DMS114 treated with DMSO at 0.1 percent for 48 hours (cell line): ENCODE data around the gene UGGT2.
"Not testable (repeated sequence)": the region's sequence is repeated elsewhere in the genome, so short reads cannot be mapped to it uniquely, and the experiment has no call there.

ENCODE experiments used
- DNase-seq: peaks from one replicate; lab custom pipeline; 2025; ENCODE audit not compliant: unreplicated experiment; lab: John Stamatoyannopoulos, UW

The UGGT2 gene

GRCh38 chr13:95809429-95809828, 243.8 kb downstream of the UGGT2 start:
- no peak for DNase-seq

DNA sequence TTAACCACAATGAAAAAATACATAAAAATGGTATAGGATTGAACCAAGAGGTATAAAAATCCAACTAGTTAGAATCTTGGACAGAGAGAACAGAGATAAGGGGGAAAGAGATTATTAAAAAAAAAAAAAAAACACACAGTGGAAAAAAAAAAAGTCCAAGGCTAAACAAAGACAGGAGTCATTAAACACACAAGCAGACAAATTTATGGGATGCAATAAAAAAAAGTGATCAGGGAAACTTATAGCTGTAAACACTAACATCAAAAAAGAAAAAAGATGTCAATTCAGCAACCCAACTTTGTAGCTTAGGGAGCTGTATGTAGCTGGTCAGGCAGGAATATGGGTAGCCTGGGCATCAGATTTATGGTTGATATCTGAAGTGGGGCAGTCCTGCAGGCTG, 247.3 kb downstream of the UGGT2 start:
- no peak for DNase-seq

GRCh38 chr13:95801825-95802224, 251.4 kb downstream of the UGGT2 start:
- no peak for DNase-seq

DNA sequence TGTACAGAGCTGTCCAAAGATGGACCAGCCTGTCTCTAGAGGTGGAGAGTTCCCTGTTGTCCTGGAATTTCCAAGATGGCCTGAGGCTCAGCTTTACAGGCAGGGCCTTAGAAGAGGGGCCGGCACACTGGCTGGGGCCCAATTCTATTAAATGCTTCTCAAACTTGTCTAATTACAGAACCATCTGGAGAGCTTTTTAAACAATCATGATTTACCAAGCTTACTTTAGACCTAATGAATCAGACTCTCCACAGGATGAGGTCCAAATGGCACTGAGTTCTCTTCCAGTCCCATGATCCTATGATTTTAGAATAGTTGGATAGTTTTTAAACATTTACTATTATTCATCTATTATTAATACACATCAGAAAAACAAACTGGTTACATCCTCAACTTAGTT, 252.8 kb downstream of the UGGT2 start:
- DNase-seq = no peak

GRCh38 chr13:95797016-95797415, 256.2 kb downstream of the UGGT2 start:
- DNase-seq = no peak

DNA sequence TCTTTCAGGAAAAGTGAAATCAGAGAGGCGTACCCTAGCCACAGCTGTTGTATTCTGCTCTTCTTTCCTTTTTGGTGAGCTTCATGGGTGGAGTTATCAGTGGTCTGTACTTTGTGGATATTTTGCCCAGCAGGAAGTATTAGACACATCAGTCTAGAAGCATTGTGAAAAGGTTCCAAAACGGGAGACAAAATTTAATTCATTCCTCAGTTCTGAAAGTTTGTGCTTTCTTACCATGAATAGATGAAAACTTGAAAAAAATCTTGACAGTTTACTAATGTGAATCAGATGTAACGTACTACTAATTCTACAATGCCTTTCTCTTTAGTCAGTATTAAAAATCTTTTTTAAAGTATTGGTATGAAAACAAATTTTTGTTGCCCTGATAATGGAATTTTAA, 259.4 kb downstream of the UGGT2 start:
- DNase-seq = no peak

- no peak for DNase-seq
These were observed 260.1 kb downstream of the UGGT2 start for GRCh38 chr13:95793018-95793555.

GRCh38 chr13:95791084-95791722, 262.0 kb downstream of the UGGT2 start:
- no peak for DNase-seq

DNA sequence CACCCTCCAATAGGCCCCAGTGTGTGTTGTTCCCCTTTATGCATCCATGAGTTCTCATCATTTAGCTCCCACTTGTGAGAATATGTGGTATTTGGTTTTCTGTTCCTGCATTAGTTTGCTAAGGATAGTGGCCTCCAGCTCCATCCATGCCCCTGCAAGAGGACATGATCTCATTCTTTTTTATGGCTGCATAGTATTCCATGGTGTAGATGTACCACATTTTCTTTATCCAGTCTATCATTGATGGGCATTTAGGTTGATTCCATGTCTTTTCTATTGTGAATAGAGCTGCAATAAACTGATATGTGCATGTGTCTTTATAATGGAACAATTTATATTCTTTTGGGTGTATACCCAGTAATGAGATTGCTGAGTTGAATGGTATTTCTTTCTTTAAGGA, 263.9 kb downstream of the UGGT2 start:
- DNase-seq = not testable (repeated sequence)

GRCh38 chr13:95788100-95788463, 265.1 kb downstream of the UGGT2 start:
- DNase-seq = no peak

GRCh38 chr13:95787356-95788099, 265.7 kb downstream of the UGGT2 start:
- DNase-seq = no peak

GRCh38 chr13:95784900-95785290, 268.3 kb downstream of the UGGT2 start:
- no peak for DNase-seq

DNA sequence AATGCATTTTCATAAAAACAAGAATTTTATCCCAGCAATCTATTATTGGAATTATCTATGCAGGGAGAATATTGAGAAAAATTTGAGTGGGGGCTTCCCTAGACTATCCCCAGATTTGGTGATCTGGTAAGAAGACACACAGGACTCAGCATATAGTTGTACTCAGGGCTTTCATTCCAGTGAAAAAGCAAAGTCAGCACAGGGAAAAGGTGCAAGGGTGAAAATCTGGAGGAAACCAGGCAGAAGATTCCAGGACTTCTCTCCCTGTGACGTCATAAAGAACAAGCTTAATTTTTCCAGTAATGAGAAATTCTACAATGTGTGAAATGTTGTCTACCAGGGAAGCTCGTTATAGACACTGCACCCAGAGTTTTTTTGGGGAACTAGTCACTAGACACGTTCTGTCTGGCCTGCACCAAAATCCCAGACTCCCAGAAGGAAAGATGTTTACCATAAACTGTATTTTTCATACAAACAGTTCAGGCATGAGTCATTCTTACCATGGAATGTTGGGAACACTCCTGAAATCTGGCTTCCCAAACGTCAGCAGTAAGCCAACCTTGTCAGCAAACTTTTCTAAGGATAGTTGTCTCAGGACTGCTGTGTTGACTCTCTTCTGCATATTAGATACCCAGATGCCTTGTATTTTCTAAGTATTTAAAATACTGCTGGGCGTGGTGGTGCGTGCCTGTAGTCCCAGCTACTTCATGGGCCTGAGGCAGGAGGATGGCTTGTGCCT, 268.9 kb downstream of the UGGT2 start:
- no peak for DNase-seq

GRCh38 chr13:95783747-95784146, 269.5 kb downstream of the UGGT2 start:
- DNase-seq = no peak

- not testable (repeated sequence) for DNase-seq
These were observed 271.3 kb downstream of the UGGT2 start for GRCh38 chr13:95781940-95782339.

GRCh38 chr13:95781016-95781415, 272.2 kb downstream of the UGGT2 start:
- DNase-seq = no peak

- DNase-seq = no peak
These were observed 273.7 kb downstream of the UGGT2 start for GRCh38 chr13:95779522-95779921.

DNA sequence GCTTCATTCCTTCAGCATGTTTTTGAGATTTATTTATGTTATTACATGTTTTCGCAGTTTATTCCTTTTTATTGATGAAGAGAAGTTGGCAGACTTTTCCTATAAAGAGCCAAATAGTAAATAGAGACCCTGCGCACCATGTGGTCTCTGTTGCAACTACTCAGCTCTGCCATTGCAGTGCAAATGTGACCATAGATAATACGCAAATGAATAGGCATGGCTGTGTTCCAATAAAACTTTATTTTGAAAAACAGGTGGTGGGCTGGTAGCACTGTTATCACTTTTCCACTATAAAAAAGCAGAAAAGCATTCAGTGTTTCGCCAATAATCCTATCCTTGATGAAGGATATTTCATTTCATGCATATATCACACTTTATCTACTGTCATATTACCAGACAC, 281.3 kb downstream of the UGGT2 start:
- DNase-seq = no peak

GRCh38 chr13:95763601-95764000, 289.6 kb downstream of the UGGT2 start:
- DNase-seq = no peak

GRCh38 chr13:95762626-95763025, 290.6 kb downstream of the UGGT2 start:
- DNase-seq = not testable (repeated sequence)

DNA sequence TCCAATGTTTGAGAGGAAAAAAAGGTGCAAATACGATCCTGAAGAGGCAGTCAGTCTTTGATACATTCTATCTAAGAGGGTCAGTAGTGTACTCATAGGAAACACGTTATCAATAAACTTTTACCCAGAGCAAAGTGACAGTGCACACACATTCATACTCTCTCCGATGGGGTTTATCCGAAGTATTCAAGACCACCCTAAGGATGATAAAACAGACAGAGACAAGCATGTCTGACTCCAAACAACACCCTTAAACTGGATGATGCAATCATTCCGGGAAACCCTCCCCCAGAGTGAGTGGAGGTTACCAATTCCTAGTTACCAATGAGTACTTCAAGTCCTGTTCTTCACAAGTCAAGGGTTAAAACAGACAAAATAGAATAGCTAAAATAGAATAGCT, 297.1 kb downstream of the UGGT2 start:
- no peak for DNase-seq

GRCh38 chr13:95754069-95754468, 299.1 kb downstream of the UGGT2 start:
- DNase-seq = no peak
